ENCODE results near the gene TMEM131.
A peak's percentile ranks its signal among the peaks of the same experiment; 100 is the strongest.
"Not testable (repeated sequence)": the region's sequence is repeated elsewhere in the genome, so short reads cannot be mapped to it uniquely, and the experiment has no call there.

TMEM131 gene

DNA sequence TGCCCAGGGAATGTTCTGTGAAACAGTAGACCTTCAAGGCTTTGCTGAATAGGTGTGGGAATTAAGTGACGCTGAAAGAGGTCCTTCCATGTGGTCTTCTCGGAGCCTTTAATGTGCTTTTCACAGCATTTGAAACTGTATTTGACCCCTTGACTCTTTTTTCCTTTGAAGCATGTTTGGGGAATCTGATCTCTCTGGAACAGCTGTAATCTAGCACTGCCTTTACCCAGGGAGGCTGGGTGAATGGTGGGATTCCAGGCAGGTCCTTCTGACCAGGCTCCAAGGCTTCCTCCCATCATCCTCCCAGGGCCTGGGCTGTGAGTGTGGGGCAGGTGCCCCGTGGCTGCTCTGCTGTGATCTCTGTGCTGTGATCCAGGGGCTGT lies 278.1 kb downstream of the TMEM131 start:
- no peak for DNase-seq

DNA sequence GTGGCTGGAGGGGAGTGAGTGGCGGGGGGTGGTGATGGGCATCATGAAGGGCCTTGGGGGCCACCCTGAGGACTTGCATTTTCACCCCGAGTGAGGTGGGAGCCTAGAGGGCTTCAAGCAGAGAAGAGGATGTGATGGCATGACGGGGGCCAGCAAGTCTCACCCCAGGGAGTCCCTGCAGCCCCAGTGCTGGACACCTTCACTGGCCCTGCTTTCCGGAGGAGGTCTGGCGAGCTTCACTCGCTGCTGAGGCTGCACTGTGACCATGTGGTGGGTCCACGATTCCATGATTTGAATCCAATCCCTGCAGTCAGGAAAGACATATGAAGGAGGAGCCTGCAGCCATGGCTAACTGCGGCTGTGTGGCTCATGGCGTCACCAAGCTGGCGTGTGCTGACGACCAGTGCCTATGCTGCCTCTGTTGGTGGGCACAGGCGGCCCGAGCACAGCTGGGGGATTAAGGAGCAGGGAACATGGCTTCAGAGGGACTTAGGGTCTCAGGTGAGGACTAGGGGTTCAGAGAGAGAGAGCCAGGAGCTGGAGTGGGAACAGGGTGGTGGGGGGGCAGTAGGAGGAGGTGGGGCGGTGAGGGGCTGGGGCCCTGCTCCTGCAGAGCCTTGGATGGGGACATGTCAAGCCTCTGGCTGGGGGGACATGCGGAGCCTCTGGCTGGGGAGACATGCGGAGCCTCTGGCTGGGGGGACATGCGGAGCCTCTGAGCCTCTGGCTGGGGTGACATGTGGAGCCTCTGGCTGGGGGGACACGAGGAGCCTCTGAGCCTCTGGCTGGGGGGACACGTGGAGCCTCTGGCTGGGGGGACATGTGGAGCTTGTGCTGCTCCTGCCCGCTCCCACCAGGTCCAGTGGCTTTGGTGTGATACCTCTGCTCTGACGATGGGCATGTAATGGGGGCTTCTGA lies 278.8 kb downstream of the TMEM131 start:
- DNase-seq, result no peak

DNA sequence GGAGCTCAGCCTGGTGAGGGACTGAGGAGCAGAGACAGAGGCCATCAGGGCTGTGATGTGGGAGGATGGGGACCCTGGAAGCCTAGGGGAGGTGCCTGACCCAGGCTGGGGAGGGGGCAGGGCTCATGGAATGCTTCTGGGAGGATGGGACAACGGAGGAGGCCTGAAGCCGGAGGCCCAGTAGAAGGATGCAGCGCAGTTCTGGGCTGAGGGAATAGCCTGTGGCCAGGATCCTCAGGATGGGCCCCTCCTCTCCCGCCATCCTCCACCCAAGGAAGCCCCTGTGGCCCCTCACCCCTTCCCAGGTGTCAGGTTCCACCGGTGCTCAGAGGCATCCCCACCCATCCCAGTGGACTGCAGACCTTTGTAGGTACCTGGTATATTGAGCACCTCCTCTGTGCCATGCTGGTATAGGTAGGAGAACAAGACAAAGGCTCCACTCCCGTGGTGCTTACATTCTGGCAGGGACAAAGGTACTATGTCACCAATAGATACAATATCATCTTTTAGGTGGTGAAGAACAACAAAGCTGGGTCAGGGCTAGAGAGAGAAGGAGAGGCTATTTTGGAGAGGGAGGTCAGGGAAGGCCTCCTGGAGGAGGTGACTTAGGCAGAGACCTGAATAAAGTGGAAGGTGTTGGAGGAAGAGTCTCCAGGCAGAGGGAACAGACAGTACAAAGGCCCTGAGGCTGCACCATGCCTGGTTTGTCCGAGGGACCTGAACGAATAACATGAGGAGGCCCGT lies 279.6 kb downstream of the TMEM131 start:
- no peak for DNase-seq

DNA sequence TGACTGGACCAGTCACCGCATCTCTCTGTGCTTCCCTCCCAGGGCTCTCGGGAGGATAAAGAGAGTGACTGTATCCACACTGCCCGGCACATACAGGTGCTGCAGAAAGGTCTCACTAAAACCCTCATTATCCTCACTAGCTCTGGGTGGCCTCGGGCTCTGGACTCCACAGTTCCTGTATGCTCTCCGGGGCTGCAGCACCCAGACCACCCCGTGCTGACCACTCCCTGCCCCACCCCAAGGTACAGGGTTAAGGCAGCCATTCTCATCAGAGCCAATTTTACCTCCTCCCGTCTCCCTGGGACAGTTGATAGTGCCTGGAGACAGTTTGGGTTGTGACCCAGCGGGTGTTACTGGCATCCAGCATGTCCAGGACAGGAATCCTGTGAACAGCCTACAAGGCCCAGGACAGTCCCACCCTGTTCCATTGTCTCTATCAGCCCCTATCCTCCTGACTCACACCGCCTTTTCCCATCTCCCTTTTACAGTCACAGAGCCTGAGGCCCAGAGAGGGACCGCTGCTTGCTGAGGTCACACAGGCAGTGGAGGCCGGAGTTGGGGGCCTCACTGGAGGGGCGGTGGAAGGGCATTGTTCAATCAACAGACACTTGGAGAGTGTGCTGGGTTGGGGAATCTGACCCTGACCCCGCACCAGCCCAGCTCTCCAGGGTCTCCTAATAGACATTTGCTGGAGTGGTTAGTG lies 280.6 kb downstream of the TMEM131 start:
- DNase-seq, result no peak

DNA sequence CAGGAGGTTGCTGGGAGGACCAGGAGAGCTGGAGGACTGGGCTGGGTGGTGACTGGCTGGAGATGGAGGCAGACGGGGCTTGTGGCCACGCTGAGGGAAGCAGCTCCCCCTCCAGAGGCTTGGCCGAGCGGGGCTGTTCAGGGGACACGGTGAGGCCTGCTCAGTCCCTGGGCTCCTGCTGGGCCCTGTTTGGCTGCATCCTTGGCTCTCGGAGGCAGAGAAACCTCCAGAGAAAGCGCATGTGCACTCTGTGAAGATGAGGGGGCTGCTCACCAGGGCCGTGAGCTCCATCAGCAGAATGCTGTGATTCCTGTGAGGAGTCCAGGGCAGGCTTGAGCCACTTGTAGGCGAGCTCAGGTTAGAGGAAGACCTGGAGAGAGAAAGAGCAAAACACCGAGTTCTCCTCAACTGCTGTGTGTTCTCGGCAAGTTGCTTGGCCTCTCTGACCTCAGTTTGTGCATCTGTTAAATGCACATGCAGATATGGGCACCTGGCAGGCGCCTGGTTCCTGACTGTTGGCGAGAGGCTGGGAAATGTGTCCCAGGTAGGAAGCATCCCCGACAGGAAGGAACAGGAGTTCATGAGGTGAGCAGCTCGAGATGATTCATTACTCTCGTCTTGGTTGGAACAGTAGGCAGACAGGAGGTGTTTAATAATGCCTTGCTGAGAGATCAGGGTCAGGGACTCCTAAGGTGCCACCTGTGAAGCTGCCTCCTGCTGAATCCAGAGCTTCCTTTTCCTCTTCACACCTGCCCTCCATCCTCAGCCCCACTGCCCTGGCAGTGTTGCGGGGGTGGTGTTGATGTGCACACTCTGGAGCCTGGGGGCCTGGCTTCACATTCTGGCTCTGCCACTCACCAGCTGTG lies 281.4 kb downstream of the TMEM131 start:
- no peak for DNase-seq

DNA sequence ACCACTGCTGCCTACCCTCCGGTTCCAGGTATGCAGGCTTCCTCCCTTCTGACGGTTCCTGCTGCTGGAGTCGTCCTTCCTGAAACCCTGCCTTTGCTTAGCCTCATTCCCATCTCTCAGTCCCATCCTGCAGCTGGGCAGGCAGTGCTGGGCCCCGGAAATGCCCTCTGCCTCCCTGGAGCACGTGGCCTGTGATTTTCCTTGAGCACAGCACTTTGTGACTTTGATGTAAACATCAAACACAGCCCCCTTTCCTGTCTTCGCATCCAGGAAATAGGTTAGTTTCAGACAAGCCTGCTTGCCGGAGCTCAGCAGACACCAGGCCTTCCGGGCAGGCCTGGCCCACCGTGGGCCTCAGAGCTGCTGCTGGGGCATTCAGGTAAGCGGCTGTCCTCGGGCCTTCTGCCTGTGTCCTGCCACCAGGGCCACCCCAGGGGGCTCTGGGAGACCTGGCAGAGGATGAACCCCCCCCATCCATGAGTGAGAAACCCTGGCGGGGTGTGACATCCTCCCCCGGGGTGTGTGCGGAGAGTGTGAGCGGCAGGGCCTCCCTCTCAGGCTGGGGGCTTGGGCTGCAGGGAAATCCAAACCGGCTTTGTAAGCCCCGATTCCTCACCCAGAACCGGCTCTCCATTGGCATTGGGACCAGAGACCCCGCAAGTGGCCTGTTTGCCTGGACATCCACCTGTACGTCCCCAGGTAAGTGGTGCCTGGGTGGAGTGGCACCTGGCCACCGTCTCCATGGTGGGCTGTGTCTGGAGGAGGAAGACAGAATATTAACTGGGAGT lies 282.3 kb downstream of the TMEM131 start, which contains the start of gene ZAP70:
Gene ZAP70 (plus strand): TSS at position 281 of the 788 bp plus-strand sequence. CDS start 10,461 bp downstream, outside the sequence.
- no peak for DNase-seq

DNA sequence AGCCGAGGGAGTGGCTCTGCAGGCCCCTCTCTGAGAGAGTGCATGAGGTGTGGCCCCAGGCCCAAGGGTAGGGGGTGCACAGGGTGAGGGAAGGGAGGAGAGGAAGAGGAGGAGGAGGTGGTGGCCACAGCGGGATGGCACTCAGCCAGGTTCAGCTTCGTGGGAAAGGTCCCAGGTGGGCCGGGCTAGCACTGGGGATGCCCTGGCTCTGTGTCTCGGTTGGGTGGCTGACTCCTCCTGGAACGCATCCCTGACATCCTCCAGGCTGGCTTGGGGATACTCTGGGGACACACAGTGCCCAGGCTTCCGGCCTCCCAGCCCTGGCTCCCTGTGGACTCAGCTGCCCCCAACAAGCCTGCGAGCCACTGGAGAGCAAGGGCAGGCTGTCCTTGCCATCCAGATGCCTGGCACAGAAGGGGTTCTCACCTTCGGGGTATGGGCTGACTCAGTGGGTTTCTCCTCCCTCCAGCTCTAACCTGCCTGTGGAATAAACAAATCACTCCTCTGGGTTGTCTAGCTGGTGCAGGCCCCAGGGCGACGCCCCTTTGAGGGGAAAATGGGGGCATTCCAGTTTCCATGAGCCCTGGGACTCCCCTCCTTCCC lies 283.0 kb downstream of the TMEM131 start:
- no peak for DNase-seq

DNA sequence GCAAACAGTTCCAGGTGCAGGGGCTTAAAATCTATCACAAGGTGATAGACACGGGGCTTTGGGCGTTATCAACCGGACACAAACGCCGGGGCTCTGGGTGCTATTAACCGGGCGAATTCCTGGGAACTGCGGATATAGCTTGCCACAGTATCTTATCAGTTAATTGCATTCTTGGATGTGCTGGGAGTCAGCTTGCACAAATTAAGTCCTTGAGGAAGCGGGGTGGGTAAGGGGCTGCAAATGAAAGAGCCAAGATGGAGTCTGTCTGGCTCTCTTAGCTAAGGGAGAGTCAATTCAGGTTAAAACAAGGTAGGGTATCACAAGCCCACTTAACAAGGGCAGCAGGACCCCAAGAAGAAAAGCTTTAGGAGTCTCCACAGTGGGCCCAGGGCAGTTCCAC lies 283.6 kb downstream of the TMEM131 start:
- DNase-seq, result not testable (repeated sequence)

DNA sequence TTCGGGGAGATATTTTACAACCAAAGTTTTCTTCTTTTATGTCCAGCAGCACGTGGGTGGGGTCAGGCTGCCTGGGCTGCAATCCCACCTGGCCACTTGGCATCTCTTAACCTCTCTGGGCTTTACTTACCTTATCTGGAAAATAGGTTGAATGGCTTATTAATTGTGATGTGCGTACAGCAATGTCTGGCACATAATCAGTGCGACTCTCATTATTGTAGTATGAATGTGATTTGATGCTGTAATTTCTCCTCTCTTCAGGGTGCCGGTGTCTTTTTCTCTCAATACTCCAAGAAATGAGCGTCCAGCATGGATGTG lies 284.4 kb downstream of the TMEM131 start:
- DNase-seq, result no peak

DNA sequence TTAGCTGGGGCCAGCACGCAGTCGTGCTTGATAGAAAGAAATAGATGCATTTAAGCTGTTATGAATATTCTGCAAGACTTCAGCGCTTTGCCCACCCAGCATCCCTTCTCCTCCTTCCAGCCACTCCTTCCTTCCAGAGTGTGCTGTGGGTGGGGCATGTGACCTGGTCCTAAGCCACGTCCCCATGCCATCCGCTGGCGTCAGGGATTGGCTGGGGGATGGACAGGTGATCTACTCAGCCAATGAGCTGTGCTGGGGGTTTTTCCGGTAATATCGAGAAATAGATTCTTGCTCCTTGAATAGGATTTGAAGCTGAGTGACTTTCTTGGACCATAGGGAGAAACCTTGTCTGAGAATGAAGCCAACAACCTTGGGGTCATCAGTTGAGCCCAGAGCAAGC lies 287.1 kb downstream of the TMEM131 start:
- DNase-seq, result peak; percentile 36

DNA sequence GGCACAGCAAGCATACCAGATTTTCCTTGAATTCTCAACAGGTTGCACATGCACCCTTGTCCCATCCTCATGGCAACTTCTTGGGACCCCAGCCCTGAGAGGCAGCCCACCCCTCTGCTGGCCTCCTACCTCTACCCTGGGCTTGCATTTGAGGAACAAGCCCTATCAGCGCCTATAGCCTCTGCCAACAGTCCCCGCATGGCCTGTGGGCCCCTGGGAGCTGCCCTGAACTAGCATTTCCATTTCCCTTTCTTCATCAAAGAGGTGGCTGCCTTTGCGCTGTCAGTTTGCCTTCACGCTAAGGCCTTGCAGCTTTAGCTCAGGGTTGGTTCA lies 287.7 kb downstream of the TMEM131 start:
- no peak for DNase-seq

DNA sequence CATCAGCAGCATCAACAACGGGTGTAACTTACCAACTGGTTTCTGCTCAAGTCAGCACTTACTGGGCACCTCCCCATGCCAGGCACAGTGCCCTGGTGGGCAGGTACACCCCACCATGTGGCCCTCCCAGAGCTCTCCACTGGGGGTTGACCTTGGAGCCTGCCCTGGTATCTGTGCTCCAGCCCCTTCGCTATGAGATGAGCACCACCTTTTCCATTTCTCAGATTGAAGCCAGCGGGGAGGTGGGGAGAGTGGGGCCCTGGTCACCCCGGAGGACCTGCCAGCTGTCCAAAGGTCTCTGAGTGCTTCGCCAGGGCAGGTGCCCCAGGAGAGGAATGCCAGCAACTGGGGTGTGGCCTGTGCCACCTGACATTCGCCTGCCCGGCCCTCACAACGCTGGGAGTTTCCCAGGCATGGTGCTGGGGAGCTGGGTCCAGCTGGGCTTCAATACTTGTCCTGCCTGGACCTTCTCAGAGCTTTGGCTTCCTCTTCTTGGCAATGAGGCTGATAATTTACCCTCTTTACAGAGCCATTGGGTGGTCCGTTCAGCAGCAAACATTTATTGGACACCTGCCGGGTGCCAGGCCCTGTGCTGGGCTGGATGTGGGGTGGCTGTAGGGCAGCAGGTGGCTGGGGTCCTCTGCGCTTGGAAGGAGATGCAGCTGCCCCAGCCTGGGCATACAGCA lies 288.2 kb downstream of the TMEM131 start:
- DNase-seq, result no peak

DNA sequence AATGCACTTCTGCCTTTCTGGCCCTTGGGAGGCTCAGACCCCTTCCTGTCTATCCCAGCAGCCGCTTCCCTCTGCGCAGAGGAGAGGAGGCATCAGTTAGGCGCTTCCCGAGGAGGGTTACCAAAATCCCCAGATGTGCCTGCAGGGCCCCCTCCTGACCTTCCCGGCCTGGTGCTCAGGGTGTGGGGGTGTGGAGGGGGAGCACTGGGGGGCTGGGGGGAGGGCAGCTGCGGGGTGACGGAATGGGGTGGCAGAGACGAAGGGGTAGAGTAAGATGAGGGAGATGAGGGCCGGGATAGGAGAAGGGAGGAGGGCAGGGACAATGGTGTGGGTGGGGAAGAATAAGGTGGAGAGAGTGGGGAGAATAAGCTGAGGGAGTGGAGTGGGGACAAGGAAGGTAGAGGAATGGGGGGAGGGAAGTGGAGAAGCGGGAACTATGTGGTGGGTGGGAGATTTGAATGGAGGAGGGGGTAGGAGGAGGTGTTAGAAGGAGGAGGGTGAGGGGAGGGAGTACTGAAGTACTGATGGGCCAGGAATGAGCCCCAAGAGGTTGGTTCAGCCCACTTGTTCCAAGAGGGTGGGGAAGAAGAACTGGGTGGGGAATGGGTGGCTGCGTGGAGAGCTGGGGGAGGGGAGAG lies 288.9 kb downstream of the TMEM131 start:
- DNase-seq, result no peak

Data from DMS53 (cell line).